ENCODE measurements around the gene PREX1.

DNA sequence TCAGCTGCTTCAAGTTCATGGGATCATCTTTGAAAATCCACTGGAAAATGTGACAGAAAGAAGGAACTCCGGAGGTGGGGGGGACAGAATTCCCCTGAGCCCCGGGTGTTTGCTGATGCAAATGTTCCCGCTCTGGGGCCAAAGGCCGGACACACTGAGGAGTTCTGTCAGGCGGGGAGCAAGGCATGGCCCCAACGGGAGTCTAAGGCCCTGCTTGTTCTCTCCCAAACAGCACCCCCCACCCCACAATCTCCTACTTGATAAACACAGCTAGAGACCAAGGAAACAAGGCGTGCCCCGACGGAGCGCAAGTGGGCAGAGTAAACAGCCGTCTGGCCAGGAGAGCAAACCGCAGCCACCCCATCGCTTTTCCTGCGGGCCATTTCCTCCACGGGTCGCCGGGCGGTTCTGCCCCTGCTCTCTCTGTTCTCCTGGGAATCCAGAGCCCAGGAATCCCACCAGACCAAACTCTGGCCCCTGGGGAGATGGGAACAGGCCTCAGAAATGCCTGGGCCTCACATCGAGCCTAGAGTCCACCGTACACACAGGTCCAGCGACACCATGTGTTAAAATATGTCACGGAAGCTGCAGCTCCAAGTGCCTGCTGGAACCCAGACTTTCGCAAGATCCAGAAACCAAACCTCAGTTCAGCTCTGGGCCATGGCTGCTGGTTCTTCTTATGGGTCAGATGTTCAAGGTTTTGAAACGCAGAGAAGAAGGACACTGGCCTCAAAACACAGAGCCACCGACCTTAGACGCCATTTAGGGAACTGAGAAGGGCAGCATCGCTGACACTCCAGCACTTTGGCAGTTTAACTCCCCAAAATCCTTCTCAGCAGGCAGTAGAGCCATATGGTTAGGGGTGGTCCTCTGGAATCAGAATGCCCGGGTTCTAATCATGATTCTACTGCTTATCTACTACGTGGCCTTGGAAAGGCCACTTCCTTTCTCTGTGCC, 104.2 kb downstream of the PREX1 start:
- no peak for TF ChIP-seq CTCF (IDR thresholded peaks at IDR 0.05 in 8 of 11, conservative IDR thresholded peaks at IDR 0.05 in 3 of 11)
- TF ChIP-seq POLR2A (IDR thresholded peaks at IDR 0.05) = no peak
- peak; percentile 42 to 71 (median 63) for TF ChIP-seq POLR2AphosphoS5 (IDR thresholded peaks at IDR 0.05)

All from spleen (tissue), 7 donors.